Measurements from ENCODE around the gene GRK4. TPM values are rescaled to one million over a fixed set of nuclear protein-coding genes. Genes with fewer than 3 reads are reported as not detected.
A peak's percentile ranks its signal among the peaks of the same experiment; 100 is the strongest.

The GRK4 gene
- total and polyA plus RNA-seq, 2 of the 8 experiments (the other 6 are each of a cell fraction or from before 2014, with no cell fraction given), result 0.77 to 1.8 TPM

DNA sequence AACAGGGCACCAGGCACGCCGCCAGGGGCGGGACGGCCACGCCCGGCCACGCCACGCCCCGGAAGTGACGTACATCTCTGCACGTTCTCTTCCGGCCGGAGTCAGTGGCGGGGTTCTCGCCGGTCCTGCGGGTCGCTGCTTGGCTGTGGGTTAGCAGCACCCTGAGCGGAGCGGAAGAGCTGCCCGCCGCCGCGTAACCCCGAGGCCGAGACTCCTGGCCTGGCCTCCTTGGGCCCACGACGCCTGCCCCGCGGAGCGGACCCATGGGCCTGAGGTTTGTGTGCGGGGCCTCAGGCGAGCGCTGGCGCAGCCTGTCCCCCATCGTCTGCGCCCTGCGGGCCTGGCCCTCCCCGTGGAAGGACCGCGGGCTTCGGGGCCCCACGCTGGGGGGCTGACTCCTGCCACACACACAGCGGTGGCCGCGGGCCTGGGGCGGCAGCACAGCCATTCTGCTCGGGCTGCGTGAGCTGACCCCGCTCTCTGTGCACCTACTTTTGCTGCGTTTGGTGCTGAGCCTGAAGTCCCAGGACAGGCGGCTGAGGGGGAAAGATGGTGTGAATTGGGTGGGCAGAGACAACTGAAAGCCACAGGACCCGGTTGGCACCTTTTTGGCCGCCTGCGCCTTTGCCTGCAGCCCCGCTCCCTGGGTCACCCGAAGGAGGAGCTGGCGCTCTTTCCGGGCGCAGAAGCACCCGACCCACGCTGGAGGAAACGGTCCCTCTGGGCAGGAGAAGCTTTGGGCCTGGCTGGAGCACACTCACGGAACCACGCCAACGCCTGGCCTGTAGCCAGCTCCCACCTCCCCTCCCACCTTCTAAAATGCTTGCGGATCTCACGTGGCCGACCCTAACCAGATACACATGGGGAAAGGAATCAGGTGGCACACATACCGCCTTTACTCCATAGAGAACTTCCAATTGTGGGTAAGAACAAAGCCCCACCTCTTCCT lies 28.3 kb upstream of the GRK4 start (continued):
- TF ChIP-seq HDAC2 (IDR thresholded peaks at IDR 0.05; ENCODE audit: borderline replicate concordance in 1 of 2, low read depth in 2 of 2, low read length in 2 of 2), result 0 out of 4 replicates have a peak, but pooled peaks of 1 of the 2 experiments have one; percentile 18
- TF ChIP-seq NRF1 (IDR thresholded peaks at IDR 0.05; ENCODE audit: low read depth, low read length), result no peak
- TF ChIP-seq JUN (IDR thresholded peaks at IDR 0.05; ENCODE audit: low read depth, low read length), result no peak
- peak; percentile 84 for TF ChIP-seq KDM4A (IDR thresholded peaks at IDR 0.05; ENCODE audit: low read depth, low read length, severe bottlenecking)
- peak; percentile 89; the same call in 1 of the 2 replicates for TF ChIP-seq GABPA (IDR thresholded peaks at IDR 0.05; ENCODE audit: borderline replicate concordance, insufficient read depth, low read length)
- peak; percentile 40; the same call in 1 of the 2 replicates for TF ChIP-seq TBP (IDR thresholded peaks at IDR 0.05; ENCODE audit: low read depth, low read length)
- TF ChIP-seq RXRA (IDR thresholded peaks at IDR 0.05; ENCODE audit: insufficient read depth, low read depth, low read length), result no peak
- peak; percentile 89 for TF ChIP-seq POLR2AphosphoS5 (IDR thresholded peaks at IDR 0.05; ENCODE audit: low read depth, low read length)
- no peak for TF ChIP-seq RNF2 (IDR thresholded peaks at IDR 0.05; ENCODE audit: borderline replicate concordance, low read depth, low read length, missing control alignments, poor library complexity, severe bottlenecking)
- peak; percentile 73 for TF ChIP-seq TAF1 (IDR thresholded peaks at IDR 0.05; ENCODE audit: low read depth, low read length)
- TF ChIP-seq ZNF274 (IDR thresholded peaks at IDR 0.05; ENCODE audit: borderline replicate concordance, extremely low read depth, low read length), result no peak
- no peak for TF ChIP-seq TEAD4 (IDR thresholded peaks at IDR 0.05; ENCODE audit: low read depth, low read length)
- TF ChIP-seq SP4 (IDR thresholded peaks at IDR 0.05; ENCODE audit: low read length), result 0 out of 2 replicates have a peak, but pooled peaks have one; percentile 22
- no peak for TF ChIP-seq HDAC6 (IDR thresholded peaks at IDR 0.05; ENCODE audit: low read depth, low read length)
- TF ChIP-seq, protein P1, sequence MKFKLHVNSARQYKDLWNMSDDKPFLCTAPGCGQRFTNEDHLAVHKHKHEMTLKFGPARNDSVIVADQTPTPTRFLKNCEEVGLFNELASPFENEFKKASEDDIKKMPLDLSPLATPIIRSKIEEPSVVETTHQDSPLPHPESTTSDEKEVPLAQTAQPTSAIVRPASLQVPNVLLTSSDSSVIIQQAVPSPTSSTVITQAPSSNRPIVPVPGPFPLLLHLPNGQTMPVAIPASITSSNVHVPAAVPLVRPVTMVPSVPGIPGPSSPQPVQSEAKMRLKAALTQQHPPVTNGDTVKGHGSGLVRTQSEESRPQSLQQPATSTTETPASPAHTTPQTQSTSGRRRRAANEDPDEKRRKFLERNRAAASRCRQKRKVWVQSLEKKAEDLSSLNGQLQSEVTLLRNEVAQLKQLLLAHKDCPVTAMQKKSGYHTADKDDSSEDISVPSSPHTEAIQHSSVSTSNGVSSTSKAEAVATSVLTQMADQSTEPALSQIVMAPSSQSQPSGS (IDR thresholded peaks at IDR 0.05; ENCODE audit: low read length), result no peak; the same call in 1 of the 2 replicates
- TF ChIP-seq CREB1 (IDR thresholded peaks at IDR 0.05), result peak; percentile 91
- TF ChIP-seq KDM5A (IDR thresholded peaks at IDR 0.05; ENCODE audit: low read length), result no peak
- no peak for TF ChIP-seq CHD1 (IDR thresholded peaks at IDR 0.05; ENCODE audit: low read depth, low read length)
- TF ChIP-seq ASH2L (IDR thresholded peaks at IDR 0.05; ENCODE audit: low read length), result peak; percentile 29
- no peak for TF ChIP-seq MAFK (IDR thresholded peaks at IDR 0.05; ENCODE audit: low read depth, low read length)
- no peak for TF ChIP-seq SRF (IDR thresholded peaks at IDR 0.05; ENCODE audit: low read depth, low read length)
- peak; percentile 77 for TF ChIP-seq MAX (IDR thresholded peaks at IDR 0.05)
